ENCODE data around the gene CADM2. TPM values are rescaled to one million over a fixed set of nuclear protein-coding genes. Genes with fewer than 3 reads are reported as not detected.

Gene CADM2
- total RNA-seq, 1 donor from 2014 or later = 4.0 TPM

- TF ChIP-seq, protein P1, sequence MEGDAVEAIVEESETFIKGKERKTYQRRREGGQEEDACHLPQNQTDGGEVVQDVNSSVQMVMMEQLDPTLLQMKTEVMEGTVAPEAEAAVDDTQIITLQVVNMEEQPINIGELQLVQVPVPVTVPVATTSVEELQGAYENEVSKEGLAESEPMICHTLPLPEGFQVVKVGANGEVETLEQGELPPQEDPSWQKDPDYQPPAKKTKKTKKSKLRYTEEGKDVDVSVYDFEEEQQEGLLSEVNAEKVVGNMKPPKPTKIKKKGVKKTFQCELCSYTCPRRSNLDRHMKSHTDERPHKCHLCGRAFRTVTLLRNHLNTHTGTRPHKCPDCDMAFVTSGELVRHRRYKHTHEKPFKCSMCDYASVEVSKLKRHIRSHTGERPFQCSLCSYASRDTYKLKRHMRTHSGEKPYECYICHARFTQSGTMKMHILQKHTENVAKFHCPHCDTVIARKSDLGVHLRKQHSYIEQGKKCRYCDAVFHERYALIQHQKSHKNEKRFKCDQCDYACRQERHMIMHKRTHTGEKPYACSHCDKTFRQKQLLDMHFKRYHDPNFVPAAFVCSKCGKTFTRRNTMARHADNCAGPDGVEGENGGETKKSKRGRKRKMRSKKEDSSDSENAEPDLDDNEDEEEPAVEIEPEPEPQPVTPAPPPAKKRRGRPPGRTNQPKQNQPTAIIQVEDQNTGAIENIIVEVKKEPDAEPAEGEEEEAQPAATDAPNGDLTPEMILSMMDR (conservative IDR thresholded peaks at IDR 0.05) = no peak
- H3K4me1 Mint-ChIP-seq (ENCODE audit: unreplicated experiment) = peaks cover 17% of the 10 kb centered on the region
- H3K27ac Mint-ChIP-seq = no peak overlapping the region
- H3K36me3 Mint-ChIP-seq = no peaks in the 10 kb centered on the region
- DNase-seq (ENCODE audit: extremely low spot score, unreplicated experiment) = no peak
- H3K4me3 Mint-ChIP-seq = no peak overlapping the region
- H3K9me3 Mint-ChIP-seq = no peaks in the 10 kb centered on the region
- H3K27me3 Mint-ChIP-seq = peaks cover 62% of the 10 kb centered on the region
Observed at GRCh38 chr3:84963137-84963536, 4.3 kb downstream of the CADM2 start.

- Mint-ChIP-seq H3K4me1 (ENCODE audit: unreplicated experiment) (peaks cover 6% of the 10 kb centered on the region), H3K27ac (no peak overlapping the region), H3K36me3 (no peaks in the 10 kb centered on the region), H3K27me3 (peaks cover 54% of the 10 kb centered on the region), H3K4me3 (no peak overlapping the region), H3K9me3 (no peaks in the 10 kb centered on the region)
- no peak for DNase-seq (ENCODE audit: extremely low spot score, unreplicated experiment)
- TF ChIP-seq, protein P1 (conservative IDR thresholded peaks at IDR 0.05) = peak; percentile 62
Observed at GRCh38 chr3:84965141-84965540, 6.4 kb downstream of the CADM2 start.

- Mint-ChIP-seq H3K36me3 (no peaks in the 10 kb centered on the region), H3K4me1 (ENCODE audit: unreplicated experiment) (no peaks in the 10 kb centered on the region), H3K27ac (no peak overlapping the region), H3K4me3 (no peak overlapping the region), H3K27me3 (peaks cover 25% of the 10 kb centered on the region), H3K9me3 (no peaks in the 10 kb centered on the region)
- no peak for DNase-seq (ENCODE audit: extremely low spot score, unreplicated experiment)
- TF ChIP-seq, protein P1 (conservative IDR thresholded peaks at IDR 0.05) = no peak
Observed at GRCh38 chr3:84967767-84968581, 9.2 kb downstream of the CADM2 start.

DNA sequence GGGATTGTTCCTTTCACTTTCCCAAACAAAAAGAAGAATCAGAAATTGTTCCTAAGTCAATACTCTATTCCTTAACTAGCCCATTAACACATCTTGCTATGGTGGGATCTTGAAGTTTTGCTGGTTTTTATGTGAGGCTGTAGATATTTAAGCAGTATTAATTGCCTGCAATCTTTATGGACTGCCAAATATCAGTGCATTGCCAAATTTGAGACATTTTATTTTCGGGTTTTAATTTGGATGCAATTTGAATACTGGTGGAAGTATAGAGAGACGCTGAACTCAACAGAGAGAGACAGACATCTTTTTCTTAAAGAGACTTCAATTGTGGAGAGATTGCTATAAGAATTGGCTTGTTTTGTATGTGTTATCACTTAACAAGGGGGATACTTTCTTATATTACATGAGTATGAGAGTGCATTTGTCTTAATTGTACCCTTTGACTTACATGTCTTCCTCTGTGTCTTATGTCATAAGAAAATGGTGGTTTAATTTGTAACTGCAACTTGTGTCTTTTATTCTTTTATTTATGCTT, 10.0 kb downstream of the CADM2 start:
- Mint-ChIP-seq H3K4me3 (no peak overlapping the region), H3K36me3 (no peaks in the 10 kb centered on the region), H3K9me3 (no peaks in the 10 kb centered on the region), H3K27me3 (peaks cover 19% of the 10 kb centered on the region), H3K4me1 (ENCODE audit: unreplicated experiment) (no peaks in the 10 kb centered on the region), H3K27ac (no peak overlapping the region)
- no peak for DNase-seq (ENCODE audit: extremely low spot score, unreplicated experiment)
- TF ChIP-seq, protein P1 (conservative IDR thresholded peaks at IDR 0.05) = no peak

DNA sequence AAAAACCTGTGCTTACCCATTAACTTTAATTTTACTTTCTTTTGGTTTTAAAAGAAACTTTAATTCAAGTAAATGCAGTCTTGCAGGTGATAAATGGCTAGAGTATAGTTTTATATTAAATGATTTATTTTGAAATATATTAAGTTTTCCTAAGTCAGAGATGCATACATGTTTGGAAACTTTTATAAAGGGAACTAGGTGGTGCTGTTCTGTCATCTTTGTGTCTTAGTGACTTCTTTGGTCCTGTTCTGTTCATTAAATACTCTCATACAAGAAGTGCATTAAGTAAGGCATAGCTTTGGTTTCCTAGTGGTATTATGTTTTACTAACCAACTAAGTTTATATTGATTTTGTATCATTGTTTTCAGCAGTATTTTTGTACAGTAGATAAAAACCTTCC, 15.6 kb downstream of the CADM2 start:
- TF ChIP-seq, protein P1 (conservative IDR thresholded peaks at IDR 0.05) = no peak
- no peaks in the 10 kb centered on the region for H3K36me3 Mint-ChIP-seq
- H3K27ac Mint-ChIP-seq = no peak overlapping the region
- no peaks in the 10 kb centered on the region for H3K27me3 Mint-ChIP-seq
- H3K4me1 Mint-ChIP-seq (ENCODE audit: unreplicated experiment) = no peaks in the 10 kb centered on the region
- DNase-seq (ENCODE audit: extremely low spot score, unreplicated experiment) = no peak
- H3K9me3 Mint-ChIP-seq = no peaks in the 10 kb centered on the region
- H3K4me3 Mint-ChIP-seq = no peak overlapping the region
